Measurements from ENCODE around the gene HDAC10.

HDAC10 gene

GRCh38 chr22:50264946-50265669 is 14.0 kb upstream of the HDAC10 start:
- TF ChIP-seq REST (IDR thresholded peaks at IDR 0.05; ENCODE audit: insufficient read depth in 1 of 2, low read depth in 2 of 2, low read length in 2 of 2) (peak; percentile 56 to 71), POLR2AphosphoS5 (IDR thresholded peaks at IDR 0.05; ENCODE audit: low read depth, low read length) (no peak)

GRCh38 chr22:50264104-50264745 is 13.2 kb upstream of the HDAC10 start:
- TF ChIP-seq REST (IDR thresholded peaks at IDR 0.05; ENCODE audit: insufficient read depth in 1 of 2, low read depth in 2 of 2, low read length in 2 of 2) (no peak), FOXP2 (optimal IDR thresholded peaks at IDR 0.05; ENCODE audit: borderline replicate concordance, extremely low read depth, extremely low read length, insufficient read depth) (no peak), TAF1 (IDR thresholded peaks at IDR 0.05; ENCODE audit: borderline replicate concordance, insufficient read depth, low read length) (no peak), SIN3A (IDR thresholded peaks at IDR 0.05; ENCODE audit: borderline replicate concordance, insufficient read depth, low read length) (no peak), POLR2AphosphoS5 (IDR thresholded peaks at IDR 0.05; ENCODE audit: low read depth, low read length) (no peak)

GRCh38 chr22:50262973-50263617 is 12.0 kb upstream of the HDAC10 start:
- TF ChIP-seq SIN3A (IDR thresholded peaks at IDR 0.05; ENCODE audit: borderline replicate concordance, insufficient read depth, low read length), result no peak
- TF ChIP-seq POLR2AphosphoS5 (IDR thresholded peaks at IDR 0.05; ENCODE audit: low read depth, low read length), result no peak

GRCh38 chr22:50262460-50262911 is 11.4 kb upstream of the HDAC10 start:
- TF ChIP-seq REST (IDR thresholded peaks at IDR 0.05; ENCODE audit: insufficient read depth in 1 of 2, low read depth in 2 of 2, low read length in 2 of 2), result no peak

- TF ChIP-seq TAF1 (IDR thresholded peaks at IDR 0.05; ENCODE audit: borderline replicate concordance, insufficient read depth, low read length), result 0 out of 2 replicates have a peak, but pooled peaks have one; percentile 2
- TF ChIP-seq FOXP2 (optimal IDR thresholded peaks at IDR 0.05; ENCODE audit: borderline replicate concordance, extremely low read depth, extremely low read length, insufficient read depth), result peak; percentile 51
- TF ChIP-seq SIN3A (IDR thresholded peaks at IDR 0.05; ENCODE audit: borderline replicate concordance, insufficient read depth, low read length), result no peak
- TF ChIP-seq REST (IDR thresholded peaks at IDR 0.05; ENCODE audit: insufficient read depth in 1 of 2, low read depth in 2 of 2, low read length in 2 of 2), result no peak
- TF ChIP-seq POLR2AphosphoS5 (IDR thresholded peaks at IDR 0.05; ENCODE audit: low read depth, low read length), result no peak
These were observed 10.8 kb upstream of the HDAC10 start, which contains the start of gene MAPK12 for GRCh38 chr22:50261615-50262459. Gene MAPK12, minus strand, starts transcription at chr22:50261683. Its CDS starts 174 bp downstream, at chr22:50261509.
